Measurements from ENCODE around the gene CELF5. TPM values are rescaled to one million over a fixed set of nuclear protein-coding genes. Genes with fewer than 3 reads are reported as not detected.

CELF5 gene
- total RNA-seq, 1 experiment from 2014 or later = 2.5 TPM

DNA sequence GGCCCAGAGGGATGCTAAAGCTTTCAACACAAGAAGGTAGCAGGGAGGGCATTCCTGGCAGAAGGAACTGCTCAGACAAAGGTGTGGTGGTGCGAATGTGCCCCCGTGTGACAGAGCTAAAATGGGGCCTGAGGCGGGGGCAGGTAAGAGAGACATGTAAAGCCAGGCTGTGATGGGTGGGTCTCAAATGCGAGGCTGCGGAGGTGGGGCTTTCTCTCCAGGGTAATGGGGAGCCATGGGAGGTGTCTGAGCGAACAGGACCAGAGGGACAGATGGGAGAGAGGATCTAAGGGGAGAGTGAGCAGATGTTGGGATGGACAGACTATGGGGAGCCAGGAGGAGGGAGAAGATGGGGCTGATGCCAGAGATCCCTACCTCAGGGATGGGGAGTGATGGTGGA lies 97.2 kb downstream of the CELF5 start:
- CTCF ChIA-PET = no interaction called here
- TF ChIP-seq EGR1 (IDR thresholded peaks at IDR 0.05; ENCODE audit: low read depth) (no peak), ZNF274 (IDR thresholded peaks at IDR 0.05; ENCODE audit: low read depth, low read length) (no peak), EZH2 (IDR thresholded peaks at IDR 0.05) (no peak), YY1 (IDR thresholded peaks at IDR 0.05; ENCODE audit: extremely low read depth, insufficient replicate concordance, low read depth, low read length) (no peak), SP1 (IDR thresholded peaks at IDR 0.05; ENCODE audit: low read depth) (no peak), POLR2A (IDR thresholded peaks at IDR 0.05; ENCODE audit: borderline replicate concordance, extremely low read depth, insufficient read depth, insufficient read length) (no peak), SRF (IDR thresholded peaks at IDR 0.05; ENCODE audit: low read depth) (no peak), TCF7L2 (IDR thresholded peaks at IDR 0.05; ENCODE audit: borderline replicate concordance, extremely low read depth, insufficient read depth, insufficient read length) (no peak), ZFX (IDR thresholded peaks at IDR 0.05) (no peak), ELF1 (IDR thresholded peaks at IDR 0.05; ENCODE audit: borderline replicate concordance, low read depth) (no peak), EZH2phosphoT487 (IDR thresholded peaks at IDR 0.05; ENCODE audit: borderline replicate concordance) (no peak)
- TF ChIP-seq, protein P1, sequence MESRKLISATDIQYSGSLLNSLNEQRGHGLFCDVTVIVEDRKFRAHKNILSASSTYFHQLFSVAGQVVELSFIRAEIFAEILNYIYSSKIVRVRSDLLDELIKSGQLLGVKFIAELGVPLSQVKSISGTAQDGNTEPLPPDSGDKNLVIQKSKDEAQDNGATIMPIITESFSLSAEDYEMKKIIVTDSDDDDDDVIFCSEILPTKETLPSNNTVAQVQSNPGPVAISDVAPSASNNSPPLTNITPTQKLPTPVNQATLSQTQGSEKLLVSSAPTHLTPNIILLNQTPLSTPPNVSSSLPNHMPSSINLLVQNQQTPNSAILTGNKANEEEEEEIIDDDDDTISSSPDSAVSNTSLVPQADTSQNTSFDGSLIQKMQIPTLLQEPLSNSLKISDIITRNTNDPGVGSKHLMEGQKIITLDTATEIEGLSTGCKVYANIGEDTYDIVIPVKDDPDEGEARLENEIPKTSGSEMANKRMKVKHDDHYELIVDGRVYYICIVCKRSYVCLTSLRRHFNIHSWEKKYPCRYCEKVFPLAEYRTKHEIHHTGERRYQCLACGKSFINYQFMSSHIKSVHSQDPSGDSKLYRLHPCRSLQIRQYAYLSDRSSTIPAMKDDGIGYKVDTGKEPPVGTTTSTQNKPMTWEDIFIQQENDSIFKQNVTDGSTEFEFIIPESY (IDR thresholded peaks at IDR 0.05; ENCODE audit: extremely low read depth, insufficient replicate concordance, low read length) = no peak
- TF ChIP-seq, protein P2, sequence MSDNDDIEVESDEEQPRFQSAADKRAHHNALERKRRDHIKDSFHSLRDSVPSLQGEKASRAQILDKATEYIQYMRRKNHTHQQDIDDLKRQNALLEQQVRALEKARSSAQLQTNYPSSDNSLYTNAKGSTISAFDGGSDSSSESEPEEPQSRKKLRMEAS (IDR thresholded peaks at IDR 0.05) = no peak
- TF ChIP-seq, protein P3, sequence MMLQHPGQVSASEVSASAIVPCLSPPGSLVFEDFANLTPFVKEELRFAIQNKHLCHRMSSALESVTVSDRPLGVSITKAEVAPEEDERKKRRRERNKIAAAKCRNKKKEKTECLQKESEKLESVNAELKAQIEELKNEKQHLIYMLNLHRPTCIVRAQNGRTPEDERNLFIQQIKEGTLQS (IDR thresholded peaks at IDR 0.05) = no peak
- Histone ChIP-seq H3K36me3 (ENCODE audit: control insufficient read depth in 1 of 2, insufficient read depth in 2 of 2, low read length in 2 of 2) (no peaks in the 10 kb centered on the region), H3K4me2 (ENCODE audit: low read length) (no peak overlapping the region), H4K20me1 (ENCODE audit: insufficient read depth) (no peaks in the 10 kb centered on the region), H3K27me3 (ENCODE audit: insufficient read depth, low read length) (peaks cover 13% of the 10 kb centered on the region; the same call in 1 of the 2 replicates), H3K4me1 (ENCODE audit: control insufficient read depth in 1 of 2, insufficient read depth in 2 of 2, low read length in 2 of 2) (peaks cover 5 to 17% of the 10 kb centered on the region in 2 experiments; a peak in 3 of 4 replicates), H3K9ac (ENCODE audit: low read length) (no peak overlapping the region), H3K4me3 (replicated peaks in 1 of 2; ENCODE audit: low read depth in 1 of 2, low read length in 2 of 2) (no peak overlapping the region), H3K27ac (ENCODE audit: low read depth, low read length) (no peak overlapping the region), H2AFZ (ENCODE audit: low read depth, low read length, poor library complexity, severe bottlenecking) (no peak overlapping the region), H3K9me3 (ENCODE audit: control insufficient read depth in 1 of 2, insufficient read depth in 1 of 2, low read depth in 1 of 2, low read length in 2 of 2) (no peaks in the 10 kb centered on the region), H3K9me2 (ENCODE audit: insufficient read depth) (no peaks in the 10 kb centered on the region), H3K79me2 (ENCODE audit: insufficient read depth, low read length) (no peaks in the 10 kb centered on the region)
- no peak for DNase-seq (ENCODE audit: low read depth, low spot score)
- intact Hi-C loops (cut with micrococcal nuclease) = no loop called here
- no peak for ATAC-seq
- no TSS peak for BruUV-seq (replicated peaks)
- POLR2A ChIA-PET = no interaction called here
- RAD21 ChIA-PET (ENCODE audit: low non-redundant PET in 1 of 2, low total read pairs in 2 of 2, uncharacterized antibody in 2 of 2, unreplicated experiment in 2 of 2) = no interaction called here

Data from HCT116 (cell line).